Activated CD4-positive, alpha-beta T cell treated with anti-CD3 and anti-CD28 coated beads, Interleukin-2, amount 10 ng/mL, durations not matched to agents 7 days and 5 days (primary cell): ENCODE measurements around the gene RBL2. TPM values are rescaled to one million over a fixed set of nuclear protein-coding genes. Genes with fewer than 3 reads are reported as not detected.

Source experiments
- CTCF ChIA-PET: fragments of 350-600 bp; sonication (Branson Sonifier 250); formaldehyde crosslinking; loops from one replicate; lab custom pipeline; 2021; ENCODE audit warnings: antibody characterized with exemption; lab: Charles Lee
- POLR2A ChIA-PET: fragments of 350-600 bp; sonication (Branson Sonifier 250); formaldehyde crosslinking; loops from one replicate; lab custom pipeline; 2021; ENCODE audit warnings: antibody characterized with exemption; lab: Charles Lee
- DNase-seq: peaks from one replicate; pipeline ENCODE4 v3.0.0-alpha.2; 2020
- H3K27ac Mint-ChIP-seq: one replicate; pipeline ENCODE4 v1.8.0; 2021; ENCODE audit warnings: mild to moderate bottlenecking, moderate library complexity, mixed read lengths
- H3K27me3 Mint-ChIP-seq: one replicate; pipeline ENCODE4 v1.8.0; 2021; ENCODE audit warnings: mixed read lengths
- H3K36me3 Mint-ChIP-seq: one replicate; pipeline ENCODE4 v1.8.0; 2021; ENCODE audit warnings: low read depth, mixed read lengths
- H3K4me1 Mint-ChIP-seq: one replicate; pipeline ENCODE4 v1.8.0; 2021; ENCODE audit warnings: mixed read lengths
- H3K4me3 Mint-ChIP-seq: one replicate; pipeline ENCODE4 v1.8.0; 2021; ENCODE audit warnings: mild to moderate bottlenecking, moderate library complexity, mixed read lengths
- H3K9me3 Mint-ChIP-seq: one replicate; pipeline ENCODE4 v1.8.0; 2021; ENCODE audit warnings: mixed read lengths
- total RNA-seq, 2 experiments: library from RNA; stranded (reverse); gene quantifications; one replicate each; pipeline ENCODE4 v1.2.3, GENCODE V29; 2021

Gene RBL2
- total RNA-seq, 2 experiments from 2014 or later = 178 to 188 TPM

GRCh38 chr16:53428681-53429080 is 5.6 kb upstream of the RBL2 start:
- CTCF ChIA-PET = no interaction called here
- peaks cover 20% of the 10 kb centered on the region for H3K9me3 Mint-ChIP-seq

GRCh38 chr16:53429221-53429943 is 4.9 kb upstream of the RBL2 start:
- no peak overlapping the region for H3K4me3 Mint-ChIP-seq
- H3K27me3 Mint-ChIP-seq = no peaks in the 10 kb centered on the region
- ChIA-PET CTCF (no interaction called here), POLR2A (no interaction called here)
- H3K27ac Mint-ChIP-seq = no peak overlapping the region
- H3K4me1 Mint-ChIP-seq = peaks cover 13% of the 10 kb centered on the region
- peaks cover 2% of the 10 kb centered on the region for H3K36me3 Mint-ChIP-seq
- DNase-seq = no peak
- peaks cover 17% of the 10 kb centered on the region for H3K9me3 Mint-ChIP-seq

More at GRCh38 chr16:53428681-53429080, 5.6 kb upstream of the RBL2 start:
- Mint-ChIP-seq H3K4me3 (no peak overlapping the region), H3K4me1 (peaks cover 8% of the 10 kb centered on the region), H3K27me3 (no peaks in the 10 kb centered on the region), H3K36me3 (peaks cover 7% of the 10 kb centered on the region), H3K27ac (no peak overlapping the region)
- DNase-seq = no peak
- POLR2A ChIA-PET = no interaction called here

- Mint-ChIP-seq H3K36me3 (peaks cover 6% of the 10 kb centered on the region), H3K27ac (no peak overlapping the region)
- no peak for DNase-seq
Observed at GRCh38 chr16:53430363-53430762, 3.9 kb upstream of the RBL2 start.

GRCh38 chr16:53433509-53433908 is 762 bp upstream of the RBL2 start:
- CTCF ChIA-PET = no interaction called here
- Mint-ChIP-seq H3K27me3 (no peaks in the 10 kb centered on the region), H3K36me3 (peaks cover 31% of the 10 kb centered on the region), H3K4me3 (peak overlapping the region; percentile 72), H3K9me3 (peaks cover 10% of the 10 kb centered on the region), H3K27ac (peak overlapping the region; percentile 85), H3K4me1 (peaks cover 43% of the 10 kb centered on the region)
- POLR2A ChIA-PET = no interaction called here
- no peak for DNase-seq

More at GRCh38 chr16:53430363-53430762, 3.9 kb upstream of the RBL2 start:
- POLR2A ChIA-PET = no interaction called here
- no peaks in the 10 kb centered on the region for H3K27me3 Mint-ChIP-seq
- no peak overlapping the region for H3K4me3 Mint-ChIP-seq
- H3K9me3 Mint-ChIP-seq = peaks cover 17% of the 10 kb centered on the region
- H3K4me1 Mint-ChIP-seq = peaks cover 13% of the 10 kb centered on the region
- CTCF ChIA-PET = interaction anchor here (0.6 kb wide), 1 partner anchor 518 kb away, joined by 3 read pairs; no protein-coding TSS in a partner anchor

GRCh38 chr16:53433930-53434376 is 318 bp upstream of the RBL2 start:
- peaks cover 33% of the 10 kb centered on the region for H3K36me3 Mint-ChIP-seq
- H3K27me3 Mint-ChIP-seq = no peaks in the 10 kb centered on the region
- H3K9me3 Mint-ChIP-seq = peaks cover 9% of the 10 kb centered on the region
- peak overlapping the region; percentile 85 for H3K27ac Mint-ChIP-seq
- POLR2A ChIA-PET = no interaction called here
- peaks cover 44% of the 10 kb centered on the region for H3K4me1 Mint-ChIP-seq
- CTCF ChIA-PET = interaction anchor here (0.9 kb wide), 1 partner anchor 22 kb away, joined by 3 read pairs; no protein-coding TSS in a partner anchor
- DNase-seq = no peak
- peak overlapping the region; percentile 72 for H3K4me3 Mint-ChIP-seq

- DNase-seq = peak; percentile 79
- Mint-ChIP-seq H3K4me1 (peaks cover 50% of the 10 kb centered on the region), H3K27me3 (no peaks in the 10 kb centered on the region), H3K27ac (peak overlapping the region; percentile 94), H3K9me3 (peaks cover 1% of the 10 kb centered on the region), H3K36me3 (peaks cover 40% of the 10 kb centered on the region), H3K4me3 (peak overlapping the region; percentile 86)
- ChIA-PET CTCF (interaction anchor here (0.6 to 1.6 kb wide), 4 partner anchors 13 to 117 kb away, joined by 3 to 7 read pairs (median 3); no protein-coding TSS in a partner anchor), POLR2A (interaction anchor here (0.7 to 1.4 kb wide), 2 partner anchors 19 to 68 kb away, joined by 4 read pairs; partner anchors contain the start of gene AKTIP)
Observed at GRCh38 chr16:53435066-53435688, 906 bp downstream of the RBL2 start.

GRCh38 chr16:53440125-53440524 is 5.9 kb downstream of the RBL2 start:
- Mint-ChIP-seq H3K4me3 (no peak overlapping the region), H3K4me1 (peaks cover 45% of the 10 kb centered on the region), H3K27ac (no peak overlapping the region), H3K36me3 (peaks cover 83% of the 10 kb centered on the region), H3K9me3 (peaks cover 7% of the 10 kb centered on the region), H3K27me3 (no peaks in the 10 kb centered on the region)
- DNase-seq = no peak
- CTCF ChIA-PET = interaction anchor here (0.7 to 1.1 kb wide), 2 partner anchors 14 to 16 kb away, joined by 3 to 6 read pairs; no protein-coding TSS in a partner anchor
- POLR2A ChIA-PET = no interaction called here

GRCh38 chr16:53445534-53445933 is 11.3 kb downstream of the RBL2 start:
- Mint-ChIP-seq H3K27ac (peak overlapping the region; percentile 74), H3K27me3 (no peaks in the 10 kb centered on the region), H3K4me1 (peaks cover 33% of the 10 kb centered on the region), H3K36me3 (peaks cover 82% of the 10 kb centered on the region), H3K4me3 (peak overlapping the region; percentile 23), H3K9me3 (peaks cover 7% of the 10 kb centered on the region)
- ChIA-PET CTCF (interaction anchor here (0.8 to 3.3 kb wide), 3 partner anchors 8 to 21 kb away, joined by 3 to 16 read pairs (median 5); no protein-coding TSS in a partner anchor), POLR2A (no interaction called here)
- DNase-seq = no peak

- peak overlapping the region; percentile 9 for H3K4me3 Mint-ChIP-seq
- POLR2A ChIA-PET = interaction anchor here (0.6 kb wide), 1 partner anchor 51 kb away, joined by 5 read pairs; no protein-coding TSS in a partner anchor
- H3K27me3 Mint-ChIP-seq = no peaks in the 10 kb centered on the region
- DNase-seq = no peak
- H3K9me3 Mint-ChIP-seq = peaks cover 7% of the 10 kb centered on the region
- peaks cover 32% of the 10 kb centered on the region for H3K4me1 Mint-ChIP-seq
- peak overlapping the region; percentile 74 for H3K27ac Mint-ChIP-seq
- CTCF ChIA-PET = interaction anchor here (0.6 to 3.3 kb wide), 4 partner anchors 8 to 87 kb away, joined by 3 to 16 read pairs (median 7); no protein-coding TSS in a partner anchor
- peaks cover 82% of the 10 kb centered on the region for H3K36me3 Mint-ChIP-seq
Observed at GRCh38 chr16:53446090-53446489, 11.8 kb downstream of the RBL2 start.

GRCh38 chr16:53449816-53450517 is 15.7 kb downstream of the RBL2 start:
- CTCF ChIA-PET = interaction anchor here (1.1 kb wide), 1 partner anchor 60 kb away, joined by 3 read pairs; no protein-coding TSS in a partner anchor
- peaks cover 61% of the 10 kb centered on the region for H3K4me1 Mint-ChIP-seq
- H3K9me3 Mint-ChIP-seq = no peaks in the 10 kb centered on the region
- peaks cover 80% of the 10 kb centered on the region for H3K36me3 Mint-ChIP-seq
- no peak for DNase-seq
- POLR2A ChIA-PET = no interaction called here
- H3K27me3 Mint-ChIP-seq = no peaks in the 10 kb centered on the region
- peak overlapping the region; percentile 71 for H3K4me3 Mint-ChIP-seq
- peak overlapping the region; percentile 78 for H3K27ac Mint-ChIP-seq

- POLR2A ChIA-PET = interaction anchor here (0.6 to 0.8 kb wide), 2 partner anchors 18 to 50 kb away, joined by 3 to 4 read pairs; no protein-coding TSS in a partner anchor
- DNase-seq = no peak
- Mint-ChIP-seq H3K27me3 (no peaks in the 10 kb centered on the region), H3K27ac (peak overlapping the region; percentile 68), H3K9me3 (no peaks in the 10 kb centered on the region), H3K4me1 (peaks cover 84% of the 10 kb centered on the region), H3K4me3 (peak overlapping the region; percentile 18), H3K36me3 (peaks cover 86% of the 10 kb centered on the region)
- CTCF ChIA-PET = interaction anchor here (0.5 to 1.4 kb wide), 6 partner anchors 14 to 399 kb away, joined by 3 to 7 read pairs (median 3); partner anchors contain the start of gene CHD9
Observed at GRCh38 chr16:53453928-53454327, 19.7 kb downstream of the RBL2 start.

- H3K4me3 Mint-ChIP-seq = peak overlapping the region; percentile 73
- POLR2A ChIA-PET = no interaction called here
- DNase-seq = peak; percentile 69
Observed at GRCh38 chr16:53456625-53457024, 22.4 kb downstream of the RBL2 start.

More at GRCh38 chr16:53456625-53457024, 22.4 kb downstream of the RBL2 start:
- Mint-ChIP-seq H3K9me3 (peaks cover 2% of the 10 kb centered on the region), H3K27me3 (no peaks in the 10 kb centered on the region), H3K36me3 (peaks cover 91% of the 10 kb centered on the region), H3K4me1 (peaks cover 90% of the 10 kb centered on the region), H3K27ac (peak overlapping the region; percentile 96)
- CTCF ChIA-PET = interaction anchor here (0.7 to 1.3 kb wide), 4 partner anchors 10 to 18 kb away, joined by 3 to 10 read pairs (median 4); no protein-coding TSS in a partner anchor
